ENCODE results near the gene GAMT.

GRCh38 chr19:1355568-1356507, 45.5 kb downstream of the GAMT start:
- TF ChIP-seq POLR2A (IDR thresholded peaks at IDR 0.05) (no peak), CTCF (IDR thresholded peaks at IDR 0.05) (no peak)
